Vein endothelial cell (primary cell): ENCODE data around the gene SMURF1. TPM values are rescaled to one million over a fixed set of nuclear protein-coding genes. Genes with fewer than 3 reads are reported as not detected.

Source experiments
- total RNA-seq: library from RNA; depleted of rRNA; stranded (reverse); fragments of >200 nt; gene quantifications from 2 replicates; pipeline ENCODE4 v1.2.3, GENCODE V29; 2012

SMURF1 gene
- 28.9 and 33.3 TPM in 2 replicates for total RNA-seq

DNA sequence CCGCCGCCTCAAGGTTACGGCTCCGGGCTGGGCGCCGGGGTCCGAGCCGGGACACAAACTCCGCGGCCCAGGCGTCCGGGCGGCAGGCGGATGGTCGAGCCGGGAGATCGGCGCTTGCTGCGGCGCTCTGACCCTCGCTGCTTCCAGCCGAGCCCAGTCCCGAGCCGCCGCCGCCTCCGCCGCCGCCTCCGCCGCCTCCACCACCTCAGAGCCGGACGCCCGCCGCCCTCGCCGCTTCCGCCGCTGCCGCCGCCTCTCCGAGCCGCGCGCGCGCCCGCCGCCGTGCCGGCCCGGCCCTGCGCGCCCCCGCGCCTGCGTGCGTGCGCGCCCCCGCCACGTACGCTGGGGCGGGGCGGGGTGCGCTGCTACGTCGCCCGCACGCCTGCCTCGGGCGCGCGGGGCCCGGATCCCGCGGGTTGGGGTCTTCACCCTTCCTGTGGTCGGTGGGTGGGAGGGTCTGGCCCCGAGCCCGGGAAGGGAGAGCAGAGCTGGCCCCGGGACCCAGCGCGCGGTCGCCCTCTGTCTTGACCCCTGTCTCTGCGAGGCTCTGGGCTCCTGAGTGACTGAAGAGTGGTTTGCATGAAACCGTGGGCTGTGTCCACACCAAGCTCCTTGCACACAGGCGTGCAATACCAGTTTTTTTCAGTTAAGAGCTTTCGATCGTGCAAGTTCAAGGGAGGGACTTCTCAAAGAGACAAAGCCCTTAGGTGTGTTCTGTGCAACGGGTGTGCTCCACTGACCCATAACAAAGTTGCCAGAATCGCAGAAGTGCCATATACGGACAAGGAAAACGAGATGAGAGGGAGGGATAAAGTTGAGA, at the start of gene SMURF1:
TSS of gene SMURF1 (minus strand) at position 256 of the 820 bp plus-strand sequence. CDS start 328 bp downstream, outside the sequence.

Other genes starting within 250 kb of the SMURF1 start
- not detected in 2 replicates for gene KPNA7, start 64.0 kb upstream of the SMURF1 start, total RNA-seq
- gene MYH16, start 128.7 kb upstream of the SMURF1 start, total RNA-seq: 0.33 and 0.38 TPM in 2 replicates
- 229 and 236 TPM in 2 replicates for gene ARPC1A, start 181.8 kb upstream of the SMURF1 start, total RNA-seq
- gene ARPC1B, start 230.6 kb upstream of the SMURF1 start, total RNA-seq: 358 and 500 TPM in 2 replicates